HG03565 (cell line): ENCODE measurements around the gene HDX.
"Not testable (repeated sequence)": the region's sequence is repeated elsewhere in the genome, so short reads cannot be mapped to it uniquely, and the experiment has no call there.

Experiments
- ATAC-seq: cut with Tn5 transposase; IDR thresholded peaks from one replicate; pipeline ENCODE4 v1.9.1; 2021; ENCODE audit warnings: mild to moderate bottlenecking, moderate library complexity; ENCODE audit not compliant: unreplicated experiment

HDX gene

GRCh38 chrX:84339507-84340364 lies 162.5 kb downstream of the HDX start:
- peak; percentile 66 for ATAC-seq

GRCh38 chrX:84336646-84337045 lies 165.6 kb downstream of the HDX start:
- no peak for ATAC-seq

GRCh38 chrX:84335121-84335520 lies 167.1 kb downstream of the HDX start:
- no peak for ATAC-seq

GRCh38 chrX:84322083-84322827 lies 180.0 kb downstream of the HDX start:
- ATAC-seq: peak; percentile 59

GRCh38 chrX:84320614-84321013 lies 181.6 kb downstream of the HDX start:
- ATAC-seq: no peak

GRCh38 chrX:84320023-84320422 lies 182.2 kb downstream of the HDX start:
- ATAC-seq: no peak

GRCh38 chrX:84318661-84319060 lies 183.6 kb downstream of the HDX start:
- no peak for ATAC-seq

GRCh38 chrX:84315946-84316345 lies 186.3 kb downstream of the HDX start:
- ATAC-seq: not testable (repeated sequence)
